A549 (cell line): ENCODE results near the gene PTGES. TPM values are rescaled to one million over a fixed set of nuclear protein-coding genes. Genes with fewer than 3 reads are reported as not detected.
A peak's percentile ranks its signal among the peaks of the same experiment; 100 is the strongest.

Source experiments
- ATAC-seq, 2 experiments: fragments of 200-7000 bp in 1 of 2; fragments of >200 bp in 1 of 2; cut with Nextera tagmentation in 1 of 2; cut with Tn5 transposase in 1 of 2; 3 replicates each; pipeline versions ENCODE4 v1.8.0 to v1.9.1; 2018 to 2020; ENCODE audit warnings: mild to moderate bottlenecking in 1 of 2, moderate library complexity in 1 of 2
- CTCF ChIA-PET: fragments of 300-600 bp; sonication (Branson Sonifier 250); formaldehyde crosslinking; extraction: SDS; loops from one replicate; lab custom pipeline; 2021; ENCODE audit warnings: antibody characterized with exemption, inconsistent platforms; lab: Yijun Ruan, JAX
- POLR2A ChIA-PET: fragments of 350-600 bp; formaldehyde crosslinking; extraction: SDS; loops from one replicate; lab custom pipeline; 2021; ENCODE audit warnings: antibody characterized with exemption, inconsistent platforms; lab: Yijun Ruan, JAX
- DNase-seq, 2 experiments: peaks; one replicate each; pipeline versions ENCODE4 v3.0.0 to v3.0.0-alpha.2; 2011 to 2016; ENCODE audit warnings: low read depth in 1 of 2, low spot score in 1 of 2
- FAIRE-seq: peaks from 2 replicates; lab custom pipeline; 2011; peaks lifted over from hg19 to GRCh38; lab: Jason Lieb, UNC
- H3K27ac ChIP-seq, 2 experiments: fragments of >200 bp; sonication (Bioruptor Twin); formaldehyde crosslinking; 3 replicates each; pipeline ENCODE4 v1.5.1; 2016 to 2017
- H3K4me1 ChIP-seq: fragments of >200 bp; sonication (Bioruptor Twin); formaldehyde crosslinking; 3 replicates; pipeline ENCODE4 v1.6.1; 2016
- H3K4me2 ChIP-seq: fragments of >200 bp; sonication (Bioruptor Twin); formaldehyde crosslinking; 3 replicates; pipeline ENCODE4 v1.6.1; 2016
- H3K4me3 ChIP-seq: fragments of >200 bp; sonication (Bioruptor Twin); formaldehyde crosslinking; 3 replicates; pipeline ENCODE4 v1.5.1; 2016
- H3K9me3 ChIP-seq: fragments of >200 bp; sonication (Bioruptor Twin); formaldehyde crosslinking; 3 replicates; pipeline ENCODE4 v1.6.1; 2016
- BHLHE40 ChIP-seq: IDR thresholded peaks from 2 replicates; pipeline ENCODE4 v1.6.1; 2012; ENCODE audit warnings: low read depth, low read length, inconsistent platforms
- CEBPB ChIP-seq, 2 experiments: fragments of >200 bp in 1 of 2; sonication (Bioruptor Twin) in 1 of 2; formaldehyde crosslinking in 1 of 2; IDR thresholded peaks; 2 replicates each; pipeline ENCODE4 v1.6.1; 2012 to 2016
- EP300 ChIP-seq, 2 experiments: fragments of >200 bp; sonication (Bioruptor Twin); formaldehyde crosslinking; IDR thresholded peaks; 2 replicates in 1 of 2; 3 replicates in 1 of 2; pipeline ENCODE4 v1.6.1; 2016 to 2017
- FOXS1 ChIP-seq: fragments of 250-450 bp; sonication (Bioruptor Pico); IDR thresholded peaks from 2 replicates; pipeline ENCODE4 v1.5.0; 2020; ENCODE audit warnings: mild to moderate bottlenecking, moderate library complexity
- HDAC2 ChIP-seq: fragments of 200-600 bp; sonication (generic); IDR thresholded peaks from 2 replicates; pipeline ENCODE4 v1.6.1; 2016
- JUNB ChIP-seq: fragments of >200 bp; sonication (Bioruptor Twin); formaldehyde crosslinking; IDR thresholded peaks from 2 replicates; pipeline ENCODE4 v1.6.1; 2016
- KDM5A ChIP-seq: fragments of 200-600 bp; sonication (generic); IDR thresholded peaks from 2 replicates; pipeline ENCODE4 v1.6.1; 2016; ENCODE audit warnings: antibody characterized with exemption, mild to moderate bottlenecking
- MAFK ChIP-seq: fragments of 450-650 bp; IDR thresholded peaks from 2 replicates; pipeline ENCODE4 v1.6.1; 2014; ENCODE audit not compliant: partially characterized antibody
- NR3C1 ChIP-seq: fragments of >200 bp; sonication (Bioruptor Twin); formaldehyde crosslinking; IDR thresholded peaks from 3 replicates; pipeline ENCODE4 v1.6.1; 2017
- SMC3 ChIP-seq: fragments of >200 bp; sonication (Bioruptor Twin); formaldehyde crosslinking; IDR thresholded peaks from 3 replicates; pipeline ENCODE4 v1.6.1; 2018; ENCODE audit warnings: inconsistent platforms
- SREBF2 ChIP-seq: fragments of 450-650 bp; IDR thresholded peaks from 2 replicates; pipeline ENCODE4 v1.6.1; 2014; ENCODE audit warnings: mild to moderate bottlenecking, moderate library complexity
- ZC3H11A ChIP-seq: fragments of 450-650 bp; IDR thresholded peaks from 2 replicates; pipeline ENCODE4 v1.6.1; 2014; ENCODE audit warnings: antibody characterized with exemption, mild to moderate bottlenecking
- ZFP36 ChIP-seq: fragments of 450-650 bp; IDR thresholded peaks from 2 replicates; pipeline ENCODE4 v1.6.1; 2014; ENCODE audit warnings: borderline replicate concordance; ENCODE audit not compliant: partially characterized antibody
- WGBS: methylation state at CpG from one replicate; pipeline ENCODE4 v1.1.6; 2017; ENCODE audit errors: missing lambda C conversion rate; 5-methylcytosine and 5-hydroxymethylcytosine counted together
- polyA plus RNA-seq, 4 experiments: library from polyadenylated mRNA; depleted of rRNA in 3 of 4; stranded (reverse); fragments of >200 nt; fragmentation: RNase III in 1 of 4; extraction: RNeasy Plus Mini Kit Qiagen cat#74134 plus additional on column Dnase treatment in 1 of 4; gene quantifications; 2 replicates in 3 of 4; 3 replicates in 1 of 4; pipeline ENCODE4 v1.2.3, GENCODE V29; 2011 to 2017
- TF ChIP-seq, protein P1 (sequence below): fragments of 250-450 bp; sonication (Bioruptor Pico); IDR thresholded peaks from 2 replicates; pipeline ENCODE4 v1.5.0; 2020; ENCODE audit warnings: low read depth, mild to moderate bottlenecking, moderate library complexity
- TF ChIP-seq, protein P2 (sequence below): fragments of >200 bp; sonication (Bioruptor Twin); formaldehyde crosslinking; IDR thresholded peaks from 2 replicates; pipeline ENCODE4 v1.6.1; 2016
- TF ChIP-seq, protein P3 (sequence below): fragments of >200 bp; sonication (Bioruptor Twin); formaldehyde crosslinking; IDR thresholded peaks from 3 replicates; pipeline ENCODE4 v1.5.1; 2016
- TF ChIP-seq, protein P4 (sequence below): fragments of >200 bp; sonication (Bioruptor Twin); formaldehyde crosslinking; IDR thresholded peaks from 3 replicates; pipeline ENCODE4 v1.6.1; 2016
- TF ChIP-seq, protein P5 (sequence below): fragments of 200-600 bp; sonication (generic); IDR thresholded peaks from 2 replicates; pipeline ENCODE4 v1.6.1; 2016; ENCODE audit warnings: antibody characterized with exemption, mild to moderate bottlenecking, moderate library complexity

The PTGES gene
- polyA plus RNA-seq, 2 of the 4 experiments (the other 2 are of a cell fraction), result 19.1 to 58.8 TPM

DNA sequence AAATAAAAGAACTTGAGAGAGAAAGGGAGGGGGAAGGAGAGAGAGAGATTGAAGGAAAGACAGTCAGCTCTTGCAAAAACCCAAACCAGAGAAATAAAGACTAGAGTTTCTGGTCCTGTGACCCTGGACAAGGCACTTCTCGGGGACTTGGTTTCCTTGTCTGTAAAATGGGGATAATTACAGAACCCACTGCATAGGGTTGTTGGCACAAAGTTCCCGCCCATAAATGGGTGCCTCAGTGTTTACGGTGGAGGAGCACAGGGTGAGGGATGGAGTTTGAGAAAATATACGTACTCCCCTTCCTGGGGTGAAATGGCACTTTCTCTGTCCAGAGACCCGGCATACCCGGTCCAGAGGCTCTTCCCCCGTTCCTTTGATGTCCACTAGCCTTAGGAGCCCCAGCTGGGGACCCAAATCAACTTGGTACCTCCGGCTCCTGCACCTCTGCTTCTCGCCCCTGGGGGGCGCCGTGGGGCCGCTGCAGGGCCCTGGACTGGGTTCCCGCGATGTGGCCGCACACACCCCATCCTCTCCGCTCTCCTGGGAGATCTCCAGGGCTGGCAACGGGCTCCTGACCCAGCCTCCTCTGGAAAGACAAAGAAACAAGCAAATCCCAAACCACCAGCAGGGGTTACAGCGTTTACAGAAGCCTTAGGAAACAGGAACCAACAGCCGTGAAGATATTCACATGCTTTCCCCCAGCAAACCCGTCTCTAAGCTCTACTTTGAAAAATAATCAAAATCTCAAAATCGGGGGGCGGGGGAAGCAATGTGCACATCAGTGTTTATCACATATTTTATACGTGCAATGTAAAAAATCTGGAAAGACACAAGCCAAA lies 26.3 kb downstream of the PTGES start (continued):
- TF ChIP-seq, protein P1, sequence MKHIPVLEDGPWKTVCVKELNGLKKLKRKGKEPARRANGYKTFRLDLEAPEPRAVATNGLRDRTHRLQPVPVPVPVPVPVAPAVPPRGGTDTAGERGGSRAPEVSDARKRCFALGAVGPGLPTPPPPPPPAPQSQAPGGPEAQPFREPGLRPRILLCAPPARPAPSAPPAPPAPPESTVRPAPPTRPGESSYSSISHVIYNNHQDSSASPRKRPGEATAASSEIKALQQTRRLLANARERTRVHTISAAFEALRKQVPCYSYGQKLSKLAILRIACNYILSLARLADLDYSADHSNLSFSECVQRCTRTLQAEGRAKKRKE (CRISPR knock-in tag), result no peak
- TF ChIP-seq BHLHE40, result no peak
- no peak for TF ChIP-seq EP300 (IDR thresholded peaks at IDR 0.05)
- peak; percentile 94 for TF ChIP-seq SMC3
- TF ChIP-seq, protein P2, sequence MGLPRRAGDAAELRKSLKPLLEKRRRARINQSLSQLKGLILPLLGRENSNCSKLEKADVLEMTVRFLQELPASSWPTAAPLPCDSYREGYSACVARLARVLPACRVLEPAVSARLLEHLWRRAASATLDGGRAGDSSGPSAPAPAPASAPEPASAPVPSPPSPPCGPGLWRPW, result no peak
- TF ChIP-seq, protein P3, sequence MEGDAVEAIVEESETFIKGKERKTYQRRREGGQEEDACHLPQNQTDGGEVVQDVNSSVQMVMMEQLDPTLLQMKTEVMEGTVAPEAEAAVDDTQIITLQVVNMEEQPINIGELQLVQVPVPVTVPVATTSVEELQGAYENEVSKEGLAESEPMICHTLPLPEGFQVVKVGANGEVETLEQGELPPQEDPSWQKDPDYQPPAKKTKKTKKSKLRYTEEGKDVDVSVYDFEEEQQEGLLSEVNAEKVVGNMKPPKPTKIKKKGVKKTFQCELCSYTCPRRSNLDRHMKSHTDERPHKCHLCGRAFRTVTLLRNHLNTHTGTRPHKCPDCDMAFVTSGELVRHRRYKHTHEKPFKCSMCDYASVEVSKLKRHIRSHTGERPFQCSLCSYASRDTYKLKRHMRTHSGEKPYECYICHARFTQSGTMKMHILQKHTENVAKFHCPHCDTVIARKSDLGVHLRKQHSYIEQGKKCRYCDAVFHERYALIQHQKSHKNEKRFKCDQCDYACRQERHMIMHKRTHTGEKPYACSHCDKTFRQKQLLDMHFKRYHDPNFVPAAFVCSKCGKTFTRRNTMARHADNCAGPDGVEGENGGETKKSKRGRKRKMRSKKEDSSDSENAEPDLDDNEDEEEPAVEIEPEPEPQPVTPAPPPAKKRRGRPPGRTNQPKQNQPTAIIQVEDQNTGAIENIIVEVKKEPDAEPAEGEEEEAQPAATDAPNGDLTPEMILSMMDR, result peak; percentile 93

DNA sequence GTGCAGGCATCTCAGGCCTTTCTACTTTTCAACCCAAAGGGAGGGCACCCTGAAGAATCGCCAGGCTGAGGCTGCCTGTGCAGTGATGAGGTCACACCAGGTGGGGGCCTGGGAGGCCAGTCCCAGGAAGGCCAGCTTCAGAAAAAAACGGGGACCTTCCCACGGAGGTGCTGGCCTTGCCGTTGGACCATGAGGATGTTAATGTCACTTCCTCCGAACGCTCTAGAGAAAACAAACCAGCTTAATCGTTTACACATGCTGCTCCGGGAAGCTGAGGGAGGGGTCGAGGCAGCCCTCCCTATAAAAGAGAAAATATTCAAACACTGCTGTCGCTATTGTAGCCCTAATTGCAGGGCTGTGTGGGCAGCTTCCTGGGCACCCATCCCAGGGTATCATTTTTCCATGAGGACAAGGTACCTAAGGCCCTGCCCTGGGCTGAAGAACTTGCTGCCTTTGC lies 27.0 kb downstream of the PTGES start:
- H3K27ac ChIP-seq, result no peak overlapping the region
- WGBS, result 39% methylated on average over 9 of the region's 10 CpGs
- POLR2A ChIA-PET, result interaction anchor here (0.5 to 0.9 kb wide), 4 partner anchors 12 to 79 kb away, joined by 3 to 4 read pairs (median 3); no protein-coding TSS in a partner anchor
- no peaks in the 10 kb centered on the region for H3K9me3 ChIP-seq
- CTCF ChIA-PET, result interaction anchor here (0.6 to 30.2 kb wide), 39 partner anchors 8 to 605 kb away, joined by 3 to 1179 read pairs (median 7); partner anchors contain the start of genes ASB6 and PTGES
- no peak for TF ChIP-seq ZC3H11A
- TF ChIP-seq KDM5A, result no peak
- no peak for TF ChIP-seq MAFK
- TF ChIP-seq NR3C1, result no peak
- TF ChIP-seq HDAC2, result no peak
- TF ChIP-seq FOXS1, result no peak
- TF ChIP-seq SREBF2, result no peak
- TF ChIP-seq, protein P4, sequence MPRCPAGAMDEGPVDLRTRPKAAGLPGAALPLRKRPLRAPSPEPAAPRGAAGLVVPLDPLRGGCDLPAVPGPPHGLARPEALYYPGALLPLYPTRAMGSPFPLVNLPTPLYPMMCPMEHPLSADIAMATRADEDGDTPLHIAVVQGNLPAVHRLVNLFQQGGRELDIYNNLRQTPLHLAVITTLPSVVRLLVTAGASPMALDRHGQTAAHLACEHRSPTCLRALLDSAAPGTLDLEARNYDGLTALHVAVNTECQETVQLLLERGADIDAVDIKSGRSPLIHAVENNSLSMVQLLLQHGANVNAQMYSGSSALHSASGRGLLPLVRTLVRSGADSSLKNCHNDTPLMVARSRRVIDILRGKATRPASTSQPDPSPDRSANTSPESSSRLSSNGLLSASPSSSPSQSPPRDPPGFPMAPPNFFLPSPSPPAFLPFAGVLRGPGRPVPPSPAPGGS, result no peak
- no peak for TF ChIP-seq ZFP36
- no peak for TF ChIP-seq CEBPB (IDR thresholded peaks at IDR 0.05)
- TF ChIP-seq BHLHE40, result no peak
- no peak for TF ChIP-seq JUNB
- TF ChIP-seq, protein P5, sequence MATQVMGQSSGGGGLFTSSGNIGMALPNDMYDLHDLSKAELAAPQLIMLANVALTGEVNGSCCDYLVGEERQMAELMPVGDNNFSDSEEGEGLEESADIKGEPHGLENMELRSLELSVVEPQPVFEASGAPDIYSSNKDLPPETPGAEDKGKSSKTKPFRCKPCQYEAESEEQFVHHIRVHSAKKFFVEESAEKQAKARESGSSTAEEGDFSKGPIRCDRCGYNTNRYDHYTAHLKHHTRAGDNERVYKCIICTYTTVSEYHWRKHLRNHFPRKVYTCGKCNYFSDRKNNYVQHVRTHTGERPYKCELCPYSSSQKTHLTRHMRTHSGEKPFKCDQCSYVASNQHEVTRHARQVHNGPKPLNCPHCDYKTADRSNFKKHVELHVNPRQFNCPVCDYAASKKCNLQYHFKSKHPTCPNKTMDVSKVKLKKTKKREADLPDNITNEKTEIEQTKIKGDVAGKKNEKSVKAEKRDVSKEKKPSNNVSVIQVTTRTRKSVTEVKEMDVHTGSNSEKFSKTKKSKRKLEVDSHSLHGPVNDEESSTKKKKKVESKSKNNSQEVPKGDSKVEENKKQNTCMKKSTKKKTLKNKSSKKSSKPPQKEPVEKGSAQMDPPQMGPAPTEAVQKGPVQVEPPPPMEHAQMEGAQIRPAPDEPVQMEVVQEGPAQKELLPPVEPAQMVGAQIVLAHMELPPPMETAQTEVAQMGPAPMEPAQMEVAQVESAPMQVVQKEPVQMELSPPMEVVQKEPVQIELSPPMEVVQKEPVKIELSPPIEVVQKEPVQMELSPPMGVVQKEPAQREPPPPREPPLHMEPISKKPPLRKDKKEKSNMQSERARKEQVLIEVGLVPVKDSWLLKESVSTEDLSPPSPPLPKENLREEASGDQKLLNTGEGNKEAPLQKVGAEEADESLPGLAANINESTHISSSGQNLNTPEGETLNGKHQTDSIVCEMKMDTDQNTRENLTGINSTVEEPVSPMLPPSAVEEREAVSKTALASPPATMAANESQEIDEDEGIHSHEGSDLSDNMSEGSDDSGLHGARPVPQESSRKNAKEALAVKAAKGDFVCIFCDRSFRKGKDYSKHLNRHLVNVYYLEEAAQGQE, result no peak
- no peak overlapping the region for H3K4me2 ChIP-seq
- H3K4me3 ChIP-seq, result no peak overlapping the region
- no peak for FAIRE-seq
- no peaks in the 10 kb centered on the region for H3K4me1 ChIP-seq
- no peak for ATAC-seq
- DNase-seq, result no peak
